GM10266 (cell line): ENCODE results near the gene DSG2.
"Not testable (repeated sequence)": the region's sequence is repeated elsewhere in the genome, so short reads cannot be mapped to it uniquely, and the experiment has no call there.

Source experiments
- DNase-seq: peaks from one replicate; pipeline ENCODE4 v3.0.0; 2012; ENCODE audit errors: extremely low spot score
- CTCF ChIP-seq: IDR thresholded peaks from 2 replicates; pipeline ENCODE4 v1.5.1; 2012; ENCODE audit warnings: mild to moderate bottlenecking, low read depth; ENCODE audit not compliant: control insufficient read depth, insufficient read depth; ENCODE audit errors: missing control alignments

Gene DSG2

GRCh38 chr18:31490833-31491232 is 7.1 kb upstream of the DSG2 start:
- no peak for DNase-seq
- TF ChIP-seq CTCF = no peak

- no peak for TF ChIP-seq CTCF
- DNase-seq = no peak
These were observed 6.4 kb upstream of the DSG2 start for GRCh38 chr18:31491586-31491985.

GRCh38 chr18:31492671-31493070 is 5.3 kb upstream of the DSG2 start:
- no peak for TF ChIP-seq CTCF
- no peak for DNase-seq

DNA sequence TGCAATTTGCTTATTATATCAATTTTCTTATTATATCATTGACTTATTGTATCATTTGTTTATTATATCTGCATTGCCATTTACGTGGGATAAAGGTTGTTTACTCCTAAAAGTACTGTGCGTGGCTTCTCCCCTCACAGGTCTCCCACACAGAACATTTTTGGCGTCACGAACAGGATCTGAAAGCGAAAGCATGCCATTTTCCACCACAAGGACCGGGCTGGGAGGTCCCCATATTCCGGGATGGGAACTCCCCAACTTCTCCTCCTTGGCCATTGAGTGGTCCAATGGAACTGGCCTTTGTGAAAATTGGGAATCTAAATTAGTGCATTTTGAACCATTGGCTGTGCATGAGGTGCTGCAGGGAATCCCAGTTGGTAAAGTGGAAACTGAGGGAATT is 4.8 kb upstream of the DSG2 start:
- peak; percentile 22 for DNase-seq
- TF ChIP-seq CTCF = no peak

DNA sequence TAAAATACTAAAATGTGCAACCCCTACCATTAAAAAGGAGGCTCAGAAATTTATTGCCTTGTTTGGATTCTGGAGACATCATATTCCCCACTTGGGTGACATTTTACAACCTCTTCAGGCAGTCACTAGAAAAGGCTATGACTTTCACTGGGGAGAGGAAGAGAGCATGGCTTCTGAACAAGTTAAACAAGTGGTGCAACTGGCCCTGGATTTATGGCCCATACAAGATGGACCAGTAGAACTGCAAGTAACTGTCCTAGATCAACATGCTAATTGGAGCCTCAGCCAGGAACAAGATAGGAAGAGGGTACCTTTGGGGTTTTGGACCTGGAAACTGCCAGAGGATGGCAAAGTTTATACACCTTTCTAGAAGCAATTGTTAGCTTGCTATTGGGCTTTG is 4.0 kb upstream of the DSG2 start:
- TF ChIP-seq CTCF = no peak
- DNase-seq = no peak

DNA sequence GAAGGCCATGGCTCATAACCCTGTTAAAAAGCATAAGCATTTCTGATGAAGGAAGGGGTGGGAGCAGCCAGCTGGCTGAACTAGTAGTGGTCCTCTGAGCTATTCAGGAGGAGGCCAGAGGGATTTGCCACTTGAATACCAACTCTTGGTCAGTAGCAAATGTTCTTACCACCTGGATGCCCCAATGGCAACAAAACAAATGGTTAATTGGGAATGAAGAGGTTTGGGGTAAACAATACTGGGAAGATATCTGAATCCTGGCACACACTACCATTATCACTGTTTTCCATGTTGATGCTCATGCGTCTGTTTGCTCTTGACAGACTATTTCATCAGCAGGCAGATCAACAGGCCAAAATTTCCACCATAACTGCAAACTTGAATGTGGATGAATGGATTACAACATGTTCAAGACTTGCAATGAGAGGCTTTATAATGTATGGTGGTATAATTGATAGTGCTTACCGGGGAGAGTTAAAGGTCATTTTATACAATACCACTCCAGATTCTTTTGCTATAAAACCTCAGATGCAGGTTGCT is 3.2 kb upstream of the DSG2 start:
- DNase-seq = not testable (repeated sequence)

GRCh38 chr18:31497404-31497835 is 557 bp upstream of the DSG2 start:
- no peak for DNase-seq
- TF ChIP-seq CTCF = peak; percentile 2
